ENCODE results near the gene FBXL7. TPM values are rescaled to one million over a fixed set of nuclear protein-coding genes. Genes with fewer than 3 reads are reported as not detected.

FBXL7 gene
- total RNA-seq, 4 donors from 2014 or later = 1.9 to 5.9 (median 3.0) TPM

DNA sequence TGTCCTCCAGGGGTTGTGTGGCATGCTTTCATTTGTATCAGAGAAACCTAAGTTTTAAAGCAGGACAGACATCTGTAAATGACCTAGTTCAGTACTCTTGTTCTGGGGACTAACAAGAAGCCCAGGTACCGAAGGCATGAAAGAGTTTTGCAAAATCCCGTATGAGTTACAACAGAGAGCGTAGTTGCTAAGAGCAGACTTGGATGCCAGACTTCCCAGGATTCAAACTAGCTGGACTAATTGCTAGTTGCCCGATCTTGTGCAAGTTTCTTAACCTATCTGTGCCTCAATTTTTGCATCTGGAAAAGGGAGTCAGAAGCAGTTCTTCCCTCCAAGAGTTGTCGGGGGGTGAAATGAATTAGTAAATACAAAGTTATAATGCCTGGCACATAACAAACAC is 20.9 kb downstream of the FBXL7 start:
- H3K4me1 ChIP-seq = no peaks in the 10 kb centered on the region
- no peak overlapping the region for H3K4me3 ChIP-seq
- DNase-seq (ENCODE audit: low spot score in 2 of 2) = no peak
- H3K9me3 ChIP-seq = no peaks in the 10 kb centered on the region
- WGBS = 87% methylated on average over 5 of the region's 5 CpGs
- no peaks in the 10 kb centered on the region for H3K36me3 ChIP-seq
- no peak overlapping the region for H3K27ac ChIP-seq
- TF ChIP-seq, protein P1, sequence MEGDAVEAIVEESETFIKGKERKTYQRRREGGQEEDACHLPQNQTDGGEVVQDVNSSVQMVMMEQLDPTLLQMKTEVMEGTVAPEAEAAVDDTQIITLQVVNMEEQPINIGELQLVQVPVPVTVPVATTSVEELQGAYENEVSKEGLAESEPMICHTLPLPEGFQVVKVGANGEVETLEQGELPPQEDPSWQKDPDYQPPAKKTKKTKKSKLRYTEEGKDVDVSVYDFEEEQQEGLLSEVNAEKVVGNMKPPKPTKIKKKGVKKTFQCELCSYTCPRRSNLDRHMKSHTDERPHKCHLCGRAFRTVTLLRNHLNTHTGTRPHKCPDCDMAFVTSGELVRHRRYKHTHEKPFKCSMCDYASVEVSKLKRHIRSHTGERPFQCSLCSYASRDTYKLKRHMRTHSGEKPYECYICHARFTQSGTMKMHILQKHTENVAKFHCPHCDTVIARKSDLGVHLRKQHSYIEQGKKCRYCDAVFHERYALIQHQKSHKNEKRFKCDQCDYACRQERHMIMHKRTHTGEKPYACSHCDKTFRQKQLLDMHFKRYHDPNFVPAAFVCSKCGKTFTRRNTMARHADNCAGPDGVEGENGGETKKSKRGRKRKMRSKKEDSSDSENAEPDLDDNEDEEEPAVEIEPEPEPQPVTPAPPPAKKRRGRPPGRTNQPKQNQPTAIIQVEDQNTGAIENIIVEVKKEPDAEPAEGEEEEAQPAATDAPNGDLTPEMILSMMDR (IDR thresholded peaks at IDR 0.05) = no peak
- TF ChIP-seq POLR2A (IDR thresholded peaks at IDR 0.05) (no peak), POLR2AphosphoS5 (IDR thresholded peaks at IDR 0.05) (no peak), EP300 (IDR thresholded peaks at IDR 0.05) (no peak)
- H3K27me3 ChIP-seq = no peaks in the 10 kb centered on the region

DNA sequence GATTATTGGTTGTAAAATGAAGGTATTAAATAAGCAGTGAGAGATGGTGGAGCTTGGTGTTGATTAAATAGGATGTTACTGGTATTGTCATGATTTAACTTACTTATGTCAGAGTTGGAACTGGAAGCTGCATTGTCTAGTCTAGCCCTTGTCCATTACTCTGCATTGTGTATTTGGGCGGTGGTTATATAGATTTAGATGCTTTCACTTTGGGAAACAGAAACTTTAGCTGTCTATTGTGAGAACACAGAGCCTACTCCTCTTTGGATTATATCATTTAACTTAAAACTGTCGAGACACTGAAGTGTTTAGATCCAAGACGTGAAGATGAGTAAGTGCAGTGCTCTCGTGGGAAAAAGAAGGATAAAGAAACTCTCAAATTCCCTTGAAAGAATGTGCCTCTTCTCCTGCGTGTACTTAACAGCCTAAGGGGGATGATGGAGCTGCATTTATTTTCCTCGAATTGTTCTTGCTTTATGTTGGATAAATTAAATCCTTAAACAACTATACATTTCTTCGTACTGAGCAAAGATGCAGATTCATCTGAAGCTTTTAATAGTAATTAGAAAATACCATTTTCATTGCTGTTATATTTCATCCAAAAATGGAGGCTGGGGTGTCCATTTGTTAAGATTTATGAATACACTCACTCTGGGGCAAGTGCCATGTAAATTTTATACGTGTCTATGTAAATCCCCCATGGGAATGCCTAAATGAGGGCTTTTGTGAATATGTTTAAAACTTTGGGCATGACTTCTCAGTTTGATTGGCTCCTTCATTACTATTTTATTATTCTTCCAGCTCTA is 21.6 kb downstream of the FBXL7 start:
- Histone ChIP-seq H3K27ac (no peak overlapping the region), H3K9me3 (no peaks in the 10 kb centered on the region), H3K36me3 (no peaks in the 10 kb centered on the region), H3K4me1 (no peaks in the 10 kb centered on the region), H3K4me3 (no peak overlapping the region), H3K27me3 (no peaks in the 10 kb centered on the region)
- DNase-seq (ENCODE audit: low spot score in 2 of 2) = no peak
- WGBS = 40% methylated on average over 8 of the region's 8 CpGs
- TF ChIP-seq POLR2AphosphoS5 (IDR thresholded peaks at IDR 0.05) (no peak), POLR2A (IDR thresholded peaks at IDR 0.05) (no peak), EP300 (IDR thresholded peaks at IDR 0.05) (no peak)
- TF ChIP-seq, protein P1 (IDR thresholded peaks at IDR 0.05) = no peak

DNA sequence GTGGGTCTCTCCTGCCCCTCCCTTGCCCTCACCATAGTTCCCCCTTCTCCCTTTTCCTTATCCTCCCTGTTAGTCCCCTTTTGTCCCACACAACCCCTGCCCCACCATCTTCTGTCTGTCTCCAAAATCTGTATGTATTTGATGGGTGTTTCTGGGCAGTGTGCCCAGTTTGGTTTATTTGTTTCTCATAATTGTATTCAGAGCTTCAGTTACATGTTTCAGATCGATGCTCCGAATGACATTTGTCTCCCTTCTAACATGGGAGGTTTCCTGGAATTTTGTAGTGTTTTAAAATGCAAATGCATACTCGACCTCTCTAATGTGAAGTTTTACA is 22.2 kb downstream of the FBXL7 start:
- H3K27me3 ChIP-seq = no peaks in the 10 kb centered on the region
- H3K27ac ChIP-seq = no peak overlapping the region
- H3K4me1 ChIP-seq = no peaks in the 10 kb centered on the region
- H3K9me3 ChIP-seq = no peaks in the 10 kb centered on the region
- H3K4me3 ChIP-seq = no peak overlapping the region
- no peak for TF ChIP-seq POLR2A (IDR thresholded peaks at IDR 0.05)
- TF ChIP-seq POLR2AphosphoS5 (IDR thresholded peaks at IDR 0.05) = no peak
- no peak for TF ChIP-seq EP300 (IDR thresholded peaks at IDR 0.05)
- TF ChIP-seq, protein P1 (IDR thresholded peaks at IDR 0.05) = no peak
- no peak for DNase-seq (ENCODE audit: low spot score in 2 of 2)
- WGBS = 25% methylated on average over 3 of the region's 3 CpGs
- no peaks in the 10 kb centered on the region for H3K36me3 ChIP-seq

DNA sequence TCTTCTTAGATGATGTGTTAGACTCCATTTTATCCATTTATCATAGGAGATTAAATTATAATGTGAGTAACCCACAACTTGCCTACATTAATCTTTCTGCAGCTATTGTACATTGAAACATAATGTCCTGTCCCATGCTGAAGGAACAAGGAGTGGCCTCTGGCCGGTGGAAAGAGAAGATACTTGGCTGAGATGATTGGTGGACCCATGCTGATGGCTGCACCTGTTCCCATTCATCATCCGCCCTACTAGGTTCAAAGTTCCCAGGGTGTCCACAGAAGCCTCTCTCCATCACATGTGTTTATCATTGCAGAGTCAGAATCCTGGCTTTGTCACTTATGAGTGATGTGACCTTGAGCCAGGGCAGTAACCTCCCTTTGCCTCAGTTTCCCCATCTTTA is 24.7 kb downstream of the FBXL7 start:
- H3K36me3 ChIP-seq = no peaks in the 10 kb centered on the region
- DNase-seq (ENCODE audit: low spot score in 2 of 2) = no peak
- H3K27ac ChIP-seq = no peak overlapping the region
- H3K4me1 ChIP-seq = no peaks in the 10 kb centered on the region
- H3K27me3 ChIP-seq = no peaks in the 10 kb centered on the region
- H3K9me3 ChIP-seq = no peaks in the 10 kb centered on the region
- TF ChIP-seq, protein P1 (IDR thresholded peaks at IDR 0.05) = no peak
- TF ChIP-seq POLR2A (IDR thresholded peaks at IDR 0.05) (no peak), EP300 (IDR thresholded peaks at IDR 0.05) (no peak), POLR2AphosphoS5 (IDR thresholded peaks at IDR 0.05) (no peak)
- 86% methylated on average over 2 of the region's 2 CpGs for WGBS
- no peak overlapping the region for H3K4me3 ChIP-seq

DNA sequence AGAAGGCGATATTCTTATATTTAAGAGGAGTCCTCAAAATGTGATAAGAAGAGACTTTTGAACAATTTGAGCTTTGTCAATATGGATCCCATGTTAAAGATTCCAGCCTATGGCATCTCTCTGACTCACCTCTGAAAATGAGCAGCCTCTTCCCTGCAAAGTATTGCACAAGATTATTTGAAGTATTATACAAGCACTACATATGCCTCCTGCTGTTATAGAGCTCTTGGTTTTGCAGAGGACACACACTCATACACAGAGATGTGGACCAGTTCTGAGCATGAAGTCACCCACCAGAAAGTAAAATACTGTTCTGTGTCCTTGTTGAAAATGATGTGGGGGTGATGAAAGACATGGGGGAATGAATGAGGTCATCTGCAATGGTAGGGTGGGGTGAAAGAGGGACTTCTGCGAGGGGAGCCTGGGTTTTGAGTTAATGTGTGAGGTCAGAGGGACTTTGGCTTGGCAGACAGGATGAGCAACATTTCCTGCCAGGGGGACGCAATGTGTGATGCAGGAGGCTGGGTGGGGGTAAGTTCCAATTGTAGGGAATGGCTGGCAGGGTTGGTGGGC is 25.8 kb downstream of the FBXL7 start:
- H3K9me3 ChIP-seq = no peaks in the 10 kb centered on the region
- TF ChIP-seq EP300 (IDR thresholded peaks at IDR 0.05) = no peak
- TF ChIP-seq POLR2A (IDR thresholded peaks at IDR 0.05) = no peak
- no peak for TF ChIP-seq POLR2AphosphoS5 (IDR thresholded peaks at IDR 0.05)
- TF ChIP-seq, protein P1 (IDR thresholded peaks at IDR 0.05) = no peak
- WGBS = 86% methylated on average over 3 of the region's 3 CpGs

More for the DNA sequence above, 25.8 kb downstream of the FBXL7 start:
- no peaks in the 10 kb centered on the region for H3K4me1 ChIP-seq
- no peak for DNase-seq (ENCODE audit: low spot score in 2 of 2)
- H3K27ac ChIP-seq = no peak overlapping the region
- no peak overlapping the region for H3K4me3 ChIP-seq
- H3K27me3 ChIP-seq = no peaks in the 10 kb centered on the region
- H3K36me3 ChIP-seq = no peaks in the 10 kb centered on the region

Measured in suprapubic skin (tissue), 4 donors.